Epithelial cell of esophagus (primary cell): ENCODE results near the gene B4GALNT1.

Experiments used
- DNase-seq: peaks from one replicate; pipeline ENCODE4 v3.0.0; 2010; ENCODE audit warnings: low read depth
- H3K4me3 ChIP-seq: 2 replicates; pipeline ENCODE4 v1.5.1; 2011; ENCODE audit warnings: mild to moderate bottlenecking, low read length, control low read depth
- CTCF ChIP-seq: IDR thresholded peaks from 2 replicates; pipeline ENCODE4 v1.5.1; 2011; ENCODE audit warnings: low read depth, mild to moderate bottlenecking, low read length, control low read depth, inconsistent platforms; ENCODE audit not compliant: insufficient read depth; ENCODE audit errors: missing control alignments

B4GALNT1 gene

GRCh38 chr12:57631566-57632072, 1.4 kb downstream of the B4GALNT1 start:
- no peak for DNase-seq
- H3K4me3 ChIP-seq: no peak overlapping the region

GRCh38 chr12:57630891-57631433, 2.0 kb downstream of the B4GALNT1 start:
- no peak for TF ChIP-seq CTCF
- DNase-seq: no peak
- no peak overlapping the region for H3K4me3 ChIP-seq

More at GRCh38 chr12:57631566-57632072, 1.4 kb downstream of the B4GALNT1 start:
- no peak for TF ChIP-seq CTCF

GRCh38 chr12:57629897-57630471, 3.0 kb downstream of the B4GALNT1 start:
- H3K4me3 ChIP-seq: no peak overlapping the region
- no peak for DNase-seq

GRCh38 chr12:57628280-57629191, 4.5 kb downstream of the B4GALNT1 start:
- H3K4me3 ChIP-seq: no peak overlapping the region
- no peak for TF ChIP-seq CTCF
- no peak for DNase-seq

More at GRCh38 chr12:57629897-57630471, 3.0 kb downstream of the B4GALNT1 start:
- no peak for TF ChIP-seq CTCF

- TF ChIP-seq CTCF: no peak
- no peak overlapping the region for H3K4me3 ChIP-seq
- no peak for DNase-seq
Measured at GRCh38 chr12:57627501-57628279, 5.3 kb downstream of the B4GALNT1 start.

- no peak overlapping the region for H3K4me3 ChIP-seq
- TF ChIP-seq CTCF: no peak
- no peak for DNase-seq
Measured at GRCh38 chr12:57626921-57627445, 6.0 kb downstream of the B4GALNT1 start.
